H1 (cell line): ENCODE measurements around the gene CACNA1D. TPM values are rescaled to one million over a fixed set of nuclear protein-coding genes. Genes with fewer than 3 reads are reported as not detected.

ENCODE experiments used
- CTCF ChIA-PET: fragments of 300-600 bp; sonication (Branson Sonifier 250); formaldehyde crosslinking; loops from one replicate; lab custom pipeline; 2021; ENCODE audit not compliant: partially characterized antibody; lab: Charles Lee
- POLR2A ChIA-PET: fragments of 300-600 bp; sonication (Branson Sonifier 250); formaldehyde crosslinking; loops from one replicate; lab custom pipeline; 2021; ENCODE audit warnings: inconsistent platforms; ENCODE audit not compliant: partially characterized antibody; lab: Charles Lee
- DNase-seq, 2 experiments: peaks; one replicate each; pipeline versions ENCODE4 v3.0.0 to v3.0.0-alpha.2; 2010 to 2022; ENCODE audit warnings: low spot score in 2 of 2, low read depth in 1 of 2, mixed read lengths in 1 of 2
- FAIRE-seq: peaks from 2 replicates; lab custom pipeline; 2011; peaks lifted over from hg19 to GRCh38; lab: Jason Lieb, UNC
- H2AFZ ChIP-seq: 2 replicates; pipeline ENCODE4 v1.8.1; 2012; ENCODE audit warnings: low read length, inconsistent platforms
- H2AK5ac ChIP-seq: 2 replicates; pipeline ENCODE4 v1.6.1; 2013; ENCODE audit warnings: low read depth, low read length
- H2BK120ac ChIP-seq: replicated peaks from 2 replicates; pipeline ENCODE3; 2013; ENCODE audit warnings: low read depth, low read length, inconsistent platforms
- H2BK12ac ChIP-seq: 2 replicates; pipeline ENCODE4 v1.6.1; 2013; ENCODE audit warnings: low read depth, low read length
- H2BK15ac ChIP-seq: 2 replicates; pipeline ENCODE4 v1.6.1; 2013; ENCODE audit warnings: low read length
- H2BK20ac ChIP-seq: 2 replicates; pipeline ENCODE4 v1.6.1; 2013; ENCODE audit warnings: low read length
- H2BK5ac ChIP-seq: 2 replicates; pipeline ENCODE4 v1.6.1; 2013; ENCODE audit warnings: low read depth, low read length
- H3K14ac ChIP-seq: 2 replicates; pipeline ENCODE4 v1.6.1; 2013; ENCODE audit warnings: inconsistent platforms; ENCODE audit not compliant: insufficient read length
- H3K18ac ChIP-seq: 2 replicates; pipeline ENCODE4 v1.6.1; 2013; ENCODE audit warnings: low read length; ENCODE audit errors: extremely low read depth
- H3K23ac ChIP-seq: 2 replicates; pipeline ENCODE4 v1.6.1; 2013; ENCODE audit warnings: inconsistent platforms; ENCODE audit not compliant: insufficient read length
- H3K23me2 ChIP-seq: 2 replicates; pipeline ENCODE4 v1.6.1; 2013; ENCODE audit warnings: low read depth, low read length
- H3K27ac ChIP-seq: 2 replicates; pipeline ENCODE4 v1.6.1; 2011; ENCODE audit warnings: low read depth, low read length, inconsistent platforms
- H3K27me3 ChIP-seq, 4 experiments: replicated peaks in 1 of 4; 1 replicate in 1 of 4; 2 replicates in 3 of 4; pipeline versions ENCODE4 v1.6.1 to v1.8.1; 2011 to 2013; ENCODE audit warnings: low read length in 3 of 4, mild to moderate bottlenecking in 3 of 4, inconsistent platforms in 2 of 4, mixed read lengths in 2 of 4, moderate library complexity in 1 of 4; ENCODE audit not compliant: control insufficient read depth in 3 of 4, insufficient read depth in 3 of 4; ENCODE audit errors: extremely low read depth in 1 of 4
- H3K36me3 ChIP-seq, 4 experiments: 2 replicates each; pipeline versions ENCODE4 v1.6.1 to v1.8.1; 2011 to 2013; ENCODE audit warnings: mild to moderate bottlenecking in 4 of 4, low read length in 3 of 4, moderate library complexity in 2 of 4, control low read depth in 1 of 4, inconsistent platforms in 1 of 4; ENCODE audit not compliant: insufficient read depth in 4 of 4, control insufficient read depth in 2 of 4
- H3K4ac ChIP-seq: replicated peaks from 2 replicates; pipeline ENCODE3; 2013; ENCODE audit warnings: low read length, low read depth, mixed read lengths, inconsistent platforms; ENCODE audit not compliant: insufficient read length
- H3K4me1 ChIP-seq, 4 experiments: replicated peaks in 1 of 4; 1 replicate in 1 of 4; 2 replicates in 3 of 4; pipeline versions ENCODE4 v1.6.1 to v1.8.1; 2011 to 2013; ENCODE audit warnings: low read length in 3 of 4, inconsistent platforms in 2 of 4, mixed read lengths in 1 of 4; ENCODE audit not compliant: insufficient read depth in 4 of 4, control insufficient read depth in 3 of 4
- H3K4me2 ChIP-seq, 2 experiments: 2 replicates each; pipeline versions ENCODE4 v1.6.1 to v1.8.1; 2011 to 2013; ENCODE audit warnings: low read depth in 2 of 2, low read length in 2 of 2, control low read depth in 1 of 2, inconsistent platforms in 1 of 2, mild to moderate bottlenecking in 1 of 2; ENCODE audit not compliant: insufficient read depth in 1 of 2
- H3K4me3 ChIP-seq, 4 experiments: fragments of 200-600, 300-600 bp in 1 of 4; sonication (generic), shearing (Covaris generic), sonication (Bioruptor Twin) in 1 of 4; 2 replicates each; pipeline versions ENCODE4 v1.5.1 to v1.8.1; 2011 to 2016; ENCODE audit warnings: low read length in 4 of 4, low read depth in 3 of 4, control low read depth in 2 of 4, inconsistent platforms in 2 of 4, mild to moderate bottlenecking in 2 of 4, mixed read lengths in 1 of 4, moderate library complexity in 1 of 4; ENCODE audit not compliant: insufficient read depth in 2 of 4; ENCODE audit errors: extremely low read depth in 1 of 4
- H3K56ac ChIP-seq: replicated peaks from 2 replicates; pipeline ENCODE3; 2013; ENCODE audit warnings: low read depth, mild to moderate bottlenecking, mixed read lengths, low read length, inconsistent platforms; ENCODE audit not compliant: insufficient read length
- H3K79me1 ChIP-seq: 2 replicates; pipeline ENCODE4 v1.6.1; 2013; ENCODE audit warnings: low read depth, low read length, control low read depth
- H3K79me2 ChIP-seq, 2 experiments: 2 replicates each; pipeline versions ENCODE4 v1.6.1 to v1.8.1; 2012 to 2013; ENCODE audit warnings: low read length in 2 of 2, mild to moderate bottlenecking in 2 of 2, inconsistent platforms in 1 of 2; ENCODE audit not compliant: insufficient read depth in 2 of 2, control insufficient read depth in 1 of 2
- H3K9ac ChIP-seq, 4 experiments: replicated peaks in 1 of 4; 1 replicate in 1 of 4; 2 replicates in 3 of 4; pipeline versions ENCODE4 v1.6.1 to v1.8.1; 2011 to 2013; ENCODE audit warnings: low read depth in 3 of 4, low read length in 3 of 4, control low read depth in 2 of 4, mild to moderate bottlenecking in 2 of 4, moderate library complexity in 2 of 4, inconsistent platforms in 1 of 4; ENCODE audit errors: extremely low read depth in 1 of 4
- H3K9me3 ChIP-seq, 2 experiments: 2 replicates each; pipeline versions ENCODE4 v1.6.1 to v1.8.1; 2012 to 2013; ENCODE audit warnings: mild to moderate bottlenecking in 2 of 2, moderate library complexity in 2 of 2, control low read depth in 1 of 2, inconsistent platforms in 1 of 2, low read depth in 1 of 2, low read length in 1 of 2, mixed read lengths in 1 of 2; ENCODE audit not compliant: insufficient read depth in 2 of 2
- H4K20me1 ChIP-seq, 2 experiments: replicated peaks in 1 of 2; 2 replicates each; pipeline versions ENCODE3 to v1.8.1; 2011 to 2013; ENCODE audit warnings: inconsistent platforms in 2 of 2, low read length in 2 of 2, mild to moderate bottlenecking in 1 of 2; ENCODE audit not compliant: insufficient read depth in 2 of 2, control insufficient read depth in 1 of 2
- H4K5ac ChIP-seq: 2 replicates; pipeline ENCODE4 v1.6.1; 2013; ENCODE audit warnings: low read length, low read depth, mixed read lengths, inconsistent platforms; ENCODE audit not compliant: insufficient read length
- H4K8ac ChIP-seq: 2 replicates; pipeline ENCODE4 v1.8.0; 2013; ENCODE audit warnings: mild to moderate bottlenecking, moderate library complexity, low read length, inconsistent platforms; ENCODE audit not compliant: insufficient read depth; ENCODE audit errors: extremely low read depth
- H4K91ac ChIP-seq: replicated peaks from 2 replicates; pipeline ENCODE3; 2013; ENCODE audit warnings: low read length, mixed read lengths, inconsistent platforms; ENCODE audit not compliant: insufficient read length
- CBX5 ChIP-seq: fragments of 300-800, 300-1000 bp; sonication (generic); IDR thresholded peaks from 2 replicates; pipeline ENCODE4 v1.7.1; 2016; ENCODE audit warnings: antibody characterized with exemption, low read length, low read depth
- WGBS, 2 experiments: shearing (Covaris generic) in 1 of 2; methylation state at CpG; one replicate each; pipeline versions ENCODE4 v1.1.6 to v1.1.7; 2013 to 2015; ENCODE audit warnings: low lambda C conversion rate in 2 of 2, mixed read lengths in 2 of 2, inconsistent platforms in 1 of 2, low coverage in 1 of 2, missing lambda C conversion rate in 1 of 2; ENCODE audit not compliant: insufficient replicate concordance in 2 of 2, insufficient coverage in 1 of 2, insufficient read length in 1 of 2; ENCODE audit errors: extremely low coverage in 1 of 2, missing lambda C conversion rate in 1 of 2; 5-methylcytosine and 5-hydroxymethylcytosine counted together
- polyA plus RNA-seq, 7 experiments: library from polyadenylated mRNA; depleted of rRNA in 3 of 7; stranded (reverse) in 5 of 7; unstranded in 2 of 7; fragments of >200 nt in 5 of 7; fragments of 200-250 nt in 2 of 7; gene quantifications; 1 replicate in 5 of 7; 2 replicates in 1 of 7; 4 replicates in 1 of 7; pipeline versions ENCODE4 v1.2.1 to v1.2.3, GENCODE V29; 2011 to 2013; ENCODE audit warnings: missing spikeins in 2 of 7, mixed read lengths in 2 of 7
- total RNA-seq: library from RNA; stranded (reverse); fragmentation: NEBNext Ultra II Directional; extraction: Animal tissue kit (Norgen Biotek cat#: 25700); gene quantifications from 2 replicates; pipeline ENCODE4 v1.2.1, GENCODE V29; 2021
- TF ChIP-seq, protein P1 (sequence below): IDR thresholded peaks from 2 replicates; pipeline ENCODE4 v1.6.1; 2012; ENCODE audit warnings: low read length, inconsistent platforms

The CACNA1D gene
- total and polyA plus RNA-seq, 2 of the 8 experiments (the other 6 are each of a cell fraction or from before 2014, with no cell fraction given), result 2.0 to 2.9 TPM

DNA sequence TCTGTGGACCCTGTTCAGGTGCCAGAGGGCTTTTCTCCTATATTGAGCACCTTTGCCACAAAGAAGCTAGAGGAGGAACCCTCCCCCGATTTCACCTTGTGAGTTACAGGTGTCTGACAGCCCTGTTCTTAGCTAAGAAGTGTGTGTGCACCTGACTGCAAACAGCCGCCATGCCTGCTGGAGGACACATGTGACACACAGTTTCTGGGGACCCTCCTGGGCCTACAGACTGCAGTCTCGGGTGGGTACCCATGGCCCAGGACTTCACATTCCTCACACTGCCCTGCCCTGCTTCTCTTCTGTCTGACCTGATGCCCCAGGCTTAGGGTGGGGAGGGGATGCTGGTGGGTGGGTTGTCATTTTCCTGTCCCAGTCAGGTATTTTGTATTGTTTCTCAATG lies 140.6 kb downstream of the CACNA1D start:
- no peaks in the 10 kb centered on the region for H3K36me3 ChIP-seq
- TF ChIP-seq, protein P1, sequence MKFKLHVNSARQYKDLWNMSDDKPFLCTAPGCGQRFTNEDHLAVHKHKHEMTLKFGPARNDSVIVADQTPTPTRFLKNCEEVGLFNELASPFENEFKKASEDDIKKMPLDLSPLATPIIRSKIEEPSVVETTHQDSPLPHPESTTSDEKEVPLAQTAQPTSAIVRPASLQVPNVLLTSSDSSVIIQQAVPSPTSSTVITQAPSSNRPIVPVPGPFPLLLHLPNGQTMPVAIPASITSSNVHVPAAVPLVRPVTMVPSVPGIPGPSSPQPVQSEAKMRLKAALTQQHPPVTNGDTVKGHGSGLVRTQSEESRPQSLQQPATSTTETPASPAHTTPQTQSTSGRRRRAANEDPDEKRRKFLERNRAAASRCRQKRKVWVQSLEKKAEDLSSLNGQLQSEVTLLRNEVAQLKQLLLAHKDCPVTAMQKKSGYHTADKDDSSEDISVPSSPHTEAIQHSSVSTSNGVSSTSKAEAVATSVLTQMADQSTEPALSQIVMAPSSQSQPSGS, result no peak
- TF ChIP-seq CBX5, result no peak

More for the DNA sequence above, 140.6 kb downstream of the CACNA1D start:
- no peak overlapping the region for H3K56ac ChIP-seq
- no peak overlapping the region for H3K4ac ChIP-seq
- no peaks in the 10 kb centered on the region for H3K4me1 ChIP-seq
- no peak overlapping the region for H2BK15ac ChIP-seq
- no peak overlapping the region for H4K91ac ChIP-seq
- H2BK12ac ChIP-seq, result no peak overlapping the region
- no peak overlapping the region for H2AFZ ChIP-seq
- no peak for DNase-seq
- no peak overlapping the region for H3K18ac ChIP-seq
- H3K9ac ChIP-seq, result no peak overlapping the region
- H3K27ac ChIP-seq, result no peak overlapping the region
- CTCF ChIA-PET, result interaction anchor here (4.1 kb wide), 1 partner anchor 8 kb away, joined by 23 read pairs; no protein-coding TSS in a partner anchor
- H2BK120ac ChIP-seq, result no peak overlapping the region
- 91% methylated on average over 3 of the region's 3 CpGs; no CpG with 5 or more reads in 1 of the 2 experiments for WGBS, 2 experiments
- no peak overlapping the region for H4K8ac ChIP-seq
- H3K23me2 ChIP-seq, result no peaks in the 10 kb centered on the region
- H2BK20ac ChIP-seq, result no peak overlapping the region
- H3K23ac ChIP-seq, result no peak overlapping the region
- no peaks in the 10 kb centered on the region for H3K27me3 ChIP-seq
- H3K9me3 ChIP-seq, result no peaks in the 10 kb centered on the region
- no peak overlapping the region for H2BK5ac ChIP-seq
- no peaks in the 10 kb centered on the region for H4K20me1 ChIP-seq
- no peak overlapping the region for H3K4me2 ChIP-seq
- H3K79me2 ChIP-seq, result no peaks in the 10 kb centered on the region
- H3K4me3 ChIP-seq, result no peak overlapping the region
- H4K5ac ChIP-seq, result no peak overlapping the region
- no peak overlapping the region for H3K14ac ChIP-seq
- H3K79me1 ChIP-seq, result no peaks in the 10 kb centered on the region
- no peak overlapping the region for H2AK5ac ChIP-seq
- POLR2A ChIA-PET, result no interaction called here
- no peak for FAIRE-seq
